Astrocyte of the cerebellum (primary cell): ENCODE results near the gene SMPD3.

ENCODE experiments used
- DNase-seq: peaks from one replicate; pipeline ENCODE4 v3.0.0-alpha.2; 2011; ENCODE audit warnings: low read depth
- H3K4me3 ChIP-seq: 2 replicates; pipeline ENCODE4 v1.5.1; 2011; ENCODE audit warnings: mild to moderate bottlenecking, low read depth, low read length, moderate library complexity
- in situ Hi-C: cut with HindIII; loops from 2 replicates; pipeline ENCODE4 v1.10.0; 2017; ENCODE audit warnings: low sequenced_read_pairs
- TF ChIP-seq, protein P1 (sequence below): IDR thresholded peaks from 2 replicates; pipeline ENCODE4 v1.5.1; 2012; ENCODE audit warnings: low read length, low read depth, moderate library complexity, mild to moderate bottlenecking; ENCODE audit errors: missing control alignments

Gene SMPD3

DNA sequence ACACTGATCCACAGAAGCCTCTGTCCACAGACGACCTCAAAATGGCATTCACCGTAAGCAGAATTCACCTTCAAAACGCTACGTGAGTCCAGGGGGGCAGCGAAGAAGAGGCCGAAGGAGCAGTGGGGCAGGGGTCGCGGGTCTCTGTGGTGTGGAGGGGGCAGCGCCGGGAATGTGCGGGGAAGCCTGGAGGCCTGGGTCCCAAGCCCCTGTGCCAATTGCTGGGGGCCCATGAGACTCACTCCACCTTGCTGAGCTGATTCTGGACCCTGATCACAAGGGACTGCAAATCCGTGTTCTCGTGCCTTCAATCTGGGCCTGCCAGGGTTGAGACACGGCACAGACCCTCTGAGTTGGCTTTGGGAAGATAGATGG, 43.3 kb upstream of the SMPD3 start:
- DNase-seq: no peak
- TF ChIP-seq, protein P1, sequence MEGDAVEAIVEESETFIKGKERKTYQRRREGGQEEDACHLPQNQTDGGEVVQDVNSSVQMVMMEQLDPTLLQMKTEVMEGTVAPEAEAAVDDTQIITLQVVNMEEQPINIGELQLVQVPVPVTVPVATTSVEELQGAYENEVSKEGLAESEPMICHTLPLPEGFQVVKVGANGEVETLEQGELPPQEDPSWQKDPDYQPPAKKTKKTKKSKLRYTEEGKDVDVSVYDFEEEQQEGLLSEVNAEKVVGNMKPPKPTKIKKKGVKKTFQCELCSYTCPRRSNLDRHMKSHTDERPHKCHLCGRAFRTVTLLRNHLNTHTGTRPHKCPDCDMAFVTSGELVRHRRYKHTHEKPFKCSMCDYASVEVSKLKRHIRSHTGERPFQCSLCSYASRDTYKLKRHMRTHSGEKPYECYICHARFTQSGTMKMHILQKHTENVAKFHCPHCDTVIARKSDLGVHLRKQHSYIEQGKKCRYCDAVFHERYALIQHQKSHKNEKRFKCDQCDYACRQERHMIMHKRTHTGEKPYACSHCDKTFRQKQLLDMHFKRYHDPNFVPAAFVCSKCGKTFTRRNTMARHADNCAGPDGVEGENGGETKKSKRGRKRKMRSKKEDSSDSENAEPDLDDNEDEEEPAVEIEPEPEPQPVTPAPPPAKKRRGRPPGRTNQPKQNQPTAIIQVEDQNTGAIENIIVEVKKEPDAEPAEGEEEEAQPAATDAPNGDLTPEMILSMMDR: no peak
- in situ Hi-C loops: no loop called here
- H3K4me3 ChIP-seq: no peak overlapping the region

DNA sequence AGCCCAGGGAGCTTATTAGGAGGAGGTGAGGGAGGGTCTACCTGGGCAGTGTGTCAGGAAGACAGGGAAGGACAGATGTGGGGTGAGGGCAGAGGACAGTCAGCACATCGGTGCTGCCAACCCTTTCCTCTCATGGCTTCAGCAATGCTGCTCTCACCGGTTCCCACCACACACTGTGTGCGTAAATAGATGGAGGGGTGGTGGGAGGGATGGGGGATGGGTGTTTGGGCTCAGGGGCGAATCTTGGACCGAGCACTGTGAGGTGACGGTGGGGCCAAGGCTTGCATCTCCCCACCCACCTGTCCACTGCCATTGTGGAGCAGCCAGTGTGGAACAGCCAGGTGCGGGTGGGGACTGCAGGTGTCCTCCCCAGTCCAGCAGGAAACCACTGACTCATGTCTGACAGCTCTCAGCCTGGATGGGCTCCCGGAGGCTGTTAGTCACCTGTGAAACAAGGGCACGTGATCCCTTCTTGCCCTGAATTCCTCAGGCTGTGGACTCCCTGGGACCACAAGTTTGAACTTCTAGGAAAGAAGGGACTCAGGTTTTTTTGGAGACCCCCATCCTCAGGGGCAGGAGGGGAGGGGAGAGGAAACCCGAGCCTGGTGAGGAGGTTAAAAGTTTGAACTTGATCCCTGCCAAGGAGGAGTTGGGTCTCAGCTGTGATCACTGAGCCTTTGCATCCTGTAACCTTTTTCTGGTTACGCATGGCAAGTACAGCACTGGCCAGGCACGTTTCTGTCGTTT, 42.7 kb upstream of the SMPD3 start:
- H3K4me3 ChIP-seq: no peak overlapping the region
- TF ChIP-seq, protein P1: no peak
- in situ Hi-C loops: no loop called here
- DNase-seq: peak; percentile 16

GRCh38 chr16:68490358-68490757, 42.0 kb upstream of the SMPD3 start:
- H3K4me3 ChIP-seq: no peak overlapping the region
- DNase-seq: no peak
- in situ Hi-C loops: no loop called here
- TF ChIP-seq, protein P1: no peak

- in situ Hi-C loops: loop anchor here (5.0 kb wide), 1 partner anchor 66 kb away; no protein-coding TSS in a partner anchor
- DNase-seq: no peak
- TF ChIP-seq, protein P1: no peak
- H3K4me3 ChIP-seq: no peak overlapping the region
Observed at GRCh38 chr16:68488554-68488953, 40.2 kb upstream of the SMPD3 start.

DNA sequence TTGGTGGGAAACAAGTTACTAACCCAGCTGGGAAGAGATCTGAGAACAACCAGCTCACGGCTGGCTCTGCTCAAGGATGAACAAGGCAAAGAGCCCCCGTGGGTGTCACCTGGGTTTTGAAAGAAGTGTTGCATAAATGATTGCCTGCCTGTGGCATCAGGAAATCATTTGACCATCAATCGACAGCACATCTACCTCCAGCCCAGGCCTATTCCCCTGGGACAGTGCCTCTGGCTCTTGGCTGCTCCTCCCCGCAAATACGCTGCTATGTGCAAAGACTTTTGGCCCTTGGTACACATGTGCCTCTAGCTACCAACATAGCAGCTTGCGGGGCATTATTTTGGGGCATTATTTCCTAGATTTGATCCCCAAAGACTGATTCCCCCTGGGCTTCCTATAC, 39.4 kb upstream of the SMPD3 start:
- in situ Hi-C loops: loop anchor here (5.0 kb wide), 1 partner anchor 65 kb away; no protein-coding TSS in a partner anchor
- no peak for DNase-seq
- TF ChIP-seq, protein P1: no peak
- no peak overlapping the region for H3K4me3 ChIP-seq

DNA sequence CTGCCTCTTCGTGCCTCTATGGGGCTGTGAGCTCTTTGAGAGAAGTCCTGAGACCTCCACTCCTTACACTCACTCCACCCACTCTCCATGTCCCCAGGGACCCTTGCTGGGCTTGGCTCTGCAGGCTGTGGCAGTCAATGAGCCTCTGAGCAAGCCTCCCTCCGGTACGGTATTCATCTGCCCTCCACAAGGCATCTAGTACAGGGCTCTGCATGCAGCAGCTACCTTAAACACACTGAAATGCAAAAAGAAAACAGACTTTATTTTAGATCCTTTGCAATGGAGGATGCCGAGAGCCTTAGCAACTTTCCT, 38.9 kb upstream of the SMPD3 start:
- no peak overlapping the region for H3K4me3 ChIP-seq
- DNase-seq: no peak
- in situ Hi-C loops: loop anchor here (5.0 kb wide), 1 partner anchor 65 kb away; no protein-coding TSS in a partner anchor
- TF ChIP-seq, protein P1: no peak
